Measurements from ENCODE around the gene FERMT1.
"Not testable (repeated sequence)": the region's sequence is repeated elsewhere in the genome, so short reads cannot be mapped to it uniquely, and the experiment has no call there.

Gene FERMT1

DNA sequence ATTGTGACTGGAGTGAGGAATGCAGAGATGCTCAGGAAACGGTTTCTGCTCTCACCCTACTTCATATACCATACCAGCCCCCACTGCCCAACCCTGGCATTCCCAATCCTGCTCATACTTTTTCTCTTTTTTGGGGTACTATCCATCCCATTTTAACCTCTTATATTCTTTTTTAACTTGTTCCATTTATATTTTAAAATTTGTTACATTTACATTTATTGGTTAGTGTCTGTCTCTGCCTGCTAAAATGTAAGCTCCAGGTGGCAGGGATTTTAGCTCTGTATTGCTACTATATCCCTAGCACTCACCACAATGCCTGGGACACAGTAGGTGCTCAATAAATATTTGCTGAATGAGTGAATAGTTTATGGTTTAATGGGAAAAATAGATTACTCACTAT is 8.1 kb downstream of the FERMT1 start:
- DNase-seq: no peak

DNA sequence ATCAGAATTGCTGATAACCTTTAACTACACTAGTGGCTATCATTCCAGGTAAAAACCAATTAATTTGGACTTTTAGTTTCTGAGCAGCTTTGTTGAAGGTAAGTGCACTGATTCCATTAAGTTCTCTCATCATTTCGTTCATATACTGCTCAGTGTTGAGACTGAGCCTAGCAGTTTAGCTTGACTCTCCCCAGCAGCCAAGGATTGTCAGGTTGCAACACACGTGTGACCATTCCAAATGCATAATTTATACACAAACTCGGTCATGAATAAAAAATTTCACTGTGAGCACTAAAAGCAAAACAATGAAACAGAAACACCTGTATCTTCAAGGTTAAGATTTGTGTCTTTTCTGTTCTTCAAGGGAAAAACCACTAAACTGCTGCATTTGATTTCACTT is 8.9 kb downstream of the FERMT1 start:
- no peak for DNase-seq

GRCh38 chr20:6112965-6113364 is 9.9 kb downstream of the FERMT1 start:
- DNase-seq: not testable (repeated sequence)

- DNase-seq: no peak
These were observed 14.5 kb downstream of the FERMT1 start for GRCh38 chr20:6108330-6108729.

- DNase-seq: no peak
These were observed 18.2 kb downstream of the FERMT1 start for GRCh38 chr20:6104493-6105188.

- no peak for DNase-seq
These were observed 19.5 kb downstream of the FERMT1 start for GRCh38 chr20:6103301-6103700.

- no peak for DNase-seq
These were observed 21.5 kb downstream of the FERMT1 start for GRCh38 chr20:6101346-6101745.

- DNase-seq: no peak
These were observed 22.6 kb downstream of the FERMT1 start for GRCh38 chr20:6100246-6100645.

DNA sequence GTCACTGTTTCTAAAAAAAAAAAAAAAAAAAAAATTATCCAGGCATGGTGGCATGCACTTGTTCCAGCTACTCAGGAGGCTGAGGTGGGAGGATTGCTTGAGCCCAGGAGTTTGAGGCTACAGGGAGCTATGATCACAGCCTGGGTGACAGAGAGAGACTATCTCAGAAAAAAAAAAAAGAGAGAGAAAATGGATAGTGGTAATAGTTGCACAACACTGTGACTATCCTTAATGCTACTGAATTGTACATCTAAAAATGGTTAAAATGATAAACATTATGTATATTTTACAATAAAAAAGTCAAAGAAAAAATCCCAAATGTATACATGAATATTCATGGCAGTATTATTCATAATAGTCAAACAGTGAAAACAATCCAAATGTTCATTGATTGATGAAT is 23.0 kb downstream of the FERMT1 start:
- DNase-seq: no peak

DNA sequence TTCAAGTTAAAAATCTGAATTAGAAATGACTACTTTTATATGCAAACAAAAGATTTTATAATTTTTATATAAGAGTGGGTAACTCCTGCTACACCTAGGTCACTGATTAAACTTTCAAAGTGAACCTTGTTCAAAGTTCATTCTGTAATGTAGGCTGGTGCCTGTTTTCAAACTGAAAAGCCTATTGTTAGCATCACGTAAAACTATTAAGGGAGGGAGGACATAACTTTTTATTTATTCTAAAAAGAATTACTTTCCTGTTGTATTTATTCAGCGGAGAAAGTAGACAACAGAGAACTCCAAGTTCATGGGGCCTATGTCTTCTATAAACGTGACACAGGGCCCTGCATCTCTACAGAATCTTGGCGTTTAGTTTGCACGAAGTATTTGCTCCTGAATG is 27.4 kb downstream of the FERMT1 start:
- DNase-seq: no peak

- DNase-seq: no peak
These were observed 28.3 kb downstream of the FERMT1 start for GRCh38 chr20:6094565-6094964.

DNA sequence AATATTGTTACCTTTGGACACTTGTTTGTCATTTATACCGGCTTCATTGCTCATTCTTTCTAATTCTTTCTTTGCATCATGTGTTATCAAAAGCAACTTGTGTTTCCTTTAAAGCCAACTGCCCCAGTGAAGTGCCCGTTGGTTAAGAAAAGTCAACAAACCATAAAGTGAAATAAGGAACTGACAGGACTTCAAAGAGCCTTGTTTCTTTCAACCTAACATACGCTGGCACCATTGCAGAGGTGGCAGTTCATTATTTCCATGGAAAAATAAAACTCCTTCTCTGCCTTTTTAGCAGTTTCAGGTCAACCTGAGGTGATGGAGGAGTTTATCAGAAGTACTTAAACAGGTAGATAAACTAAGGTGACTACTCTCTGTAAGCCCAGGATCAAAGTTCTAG is 28.8 kb downstream of the FERMT1 start:
- DNase-seq: no peak

DNA sequence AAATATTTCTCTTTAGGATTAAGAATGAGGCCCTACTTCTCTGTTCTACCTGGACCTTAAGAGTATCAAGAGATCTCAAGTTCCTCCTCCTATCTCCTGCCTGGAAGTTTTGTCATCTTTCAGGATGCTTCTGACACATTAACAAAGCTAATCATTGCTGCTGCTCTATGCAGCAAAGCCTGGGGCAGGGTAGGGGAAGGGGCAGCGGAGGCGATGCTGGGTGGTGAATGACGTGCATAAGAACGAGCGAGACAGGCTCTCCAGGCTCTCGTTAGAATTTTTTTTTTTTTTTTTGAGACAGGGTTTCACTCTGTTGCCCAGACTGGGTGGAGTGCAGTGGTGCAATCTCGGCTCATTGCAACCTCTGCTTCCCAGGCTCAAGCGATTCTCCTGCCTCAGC is 31.2 kb downstream of the FERMT1 start:
- DNase-seq: no peak

- DNase-seq: no peak
These were observed 36.0 kb downstream of the FERMT1 start for GRCh38 chr20:6086868-6087267.

- no peak for DNase-seq
These were observed 38.9 kb downstream of the FERMT1 start for GRCh38 chr20:6083926-6084325.

DNA sequence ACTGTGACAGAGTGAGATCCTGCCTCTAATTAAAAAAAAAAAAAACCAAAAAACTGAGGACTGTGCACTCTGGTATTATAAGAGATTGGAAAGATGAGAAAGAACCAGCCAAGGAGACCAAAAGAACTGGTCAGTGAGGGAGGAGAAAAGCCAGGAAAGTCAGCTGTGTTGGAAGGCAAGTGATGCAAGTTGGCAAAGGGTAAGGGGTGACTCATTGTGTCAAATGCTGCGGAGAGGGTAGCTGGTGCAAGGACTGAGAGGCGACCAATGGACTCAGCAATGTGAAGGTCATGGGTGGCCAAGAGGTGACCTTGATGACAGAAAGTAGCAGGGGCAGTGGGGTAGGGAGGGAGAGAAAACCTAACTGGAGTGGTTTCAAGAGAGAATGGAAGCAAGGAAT is 41.6 kb downstream of the FERMT1 start:
- DNase-seq: no peak

DNA sequence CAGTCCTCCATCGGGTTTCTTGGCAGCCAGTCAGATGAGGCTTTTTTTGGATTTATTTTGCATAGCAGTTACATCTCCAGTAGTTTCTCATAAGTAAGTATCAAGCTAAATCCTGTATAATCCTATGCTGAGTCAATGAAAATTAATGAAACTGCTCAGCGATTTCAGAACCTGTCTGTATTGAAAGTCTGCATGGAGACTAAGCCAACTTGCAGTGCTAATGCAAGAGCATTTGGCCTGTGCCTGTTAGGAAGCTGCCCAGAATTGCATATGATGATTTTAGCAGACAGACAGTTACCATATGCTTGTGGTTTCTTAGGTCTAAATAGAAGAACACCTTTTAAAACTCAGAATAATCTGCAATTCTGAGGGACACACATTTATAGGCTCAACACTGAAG is 43.8 kb downstream of the FERMT1 start:
- no peak for DNase-seq

DNA sequence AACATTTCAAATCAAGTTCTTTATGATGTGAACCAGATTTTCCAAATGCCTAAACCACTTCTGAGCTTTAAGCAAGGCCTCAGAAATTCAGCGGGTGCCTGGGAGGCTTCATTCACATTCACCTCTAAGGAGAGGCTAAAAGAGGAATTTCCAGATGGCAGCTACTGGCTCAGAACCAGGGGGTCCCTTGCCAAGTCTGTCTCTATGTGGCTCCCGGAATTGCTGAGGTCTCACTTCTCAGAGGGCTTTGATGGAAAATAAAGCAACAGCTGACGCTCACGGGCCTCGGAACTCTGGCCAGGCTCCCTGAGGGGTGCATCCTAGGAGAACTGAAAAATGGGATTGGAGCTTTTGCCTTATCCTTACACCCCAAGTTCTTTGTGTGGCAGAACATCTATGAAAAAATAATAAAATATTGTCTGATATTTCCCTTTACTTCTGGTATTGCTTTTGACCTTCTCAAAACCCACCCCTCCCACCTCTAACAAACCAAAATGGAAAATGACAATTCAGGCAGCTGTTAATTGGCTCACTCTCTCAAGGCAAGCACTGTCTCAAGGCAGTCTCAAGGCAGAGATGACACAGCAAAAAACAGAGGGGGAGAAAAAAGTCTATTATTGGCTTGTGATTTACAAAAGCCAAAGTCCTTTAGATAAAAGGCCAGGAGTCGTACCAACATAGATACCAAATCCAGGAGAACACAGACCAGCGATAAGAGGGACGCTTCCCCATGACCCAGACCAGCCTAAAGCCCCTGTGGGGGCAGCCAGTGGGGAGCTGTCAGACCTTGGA is 47.2 kb downstream of the FERMT1 start:
- DNase-seq: no peak

- DNase-seq: no peak
These were observed 48.0 kb downstream of the FERMT1 start for GRCh38 chr20:6074784-6075183.

GRCh38 chr20:6074145-6074561 is 48.7 kb downstream of the FERMT1 start:
- DNase-seq: no peak

DNA sequence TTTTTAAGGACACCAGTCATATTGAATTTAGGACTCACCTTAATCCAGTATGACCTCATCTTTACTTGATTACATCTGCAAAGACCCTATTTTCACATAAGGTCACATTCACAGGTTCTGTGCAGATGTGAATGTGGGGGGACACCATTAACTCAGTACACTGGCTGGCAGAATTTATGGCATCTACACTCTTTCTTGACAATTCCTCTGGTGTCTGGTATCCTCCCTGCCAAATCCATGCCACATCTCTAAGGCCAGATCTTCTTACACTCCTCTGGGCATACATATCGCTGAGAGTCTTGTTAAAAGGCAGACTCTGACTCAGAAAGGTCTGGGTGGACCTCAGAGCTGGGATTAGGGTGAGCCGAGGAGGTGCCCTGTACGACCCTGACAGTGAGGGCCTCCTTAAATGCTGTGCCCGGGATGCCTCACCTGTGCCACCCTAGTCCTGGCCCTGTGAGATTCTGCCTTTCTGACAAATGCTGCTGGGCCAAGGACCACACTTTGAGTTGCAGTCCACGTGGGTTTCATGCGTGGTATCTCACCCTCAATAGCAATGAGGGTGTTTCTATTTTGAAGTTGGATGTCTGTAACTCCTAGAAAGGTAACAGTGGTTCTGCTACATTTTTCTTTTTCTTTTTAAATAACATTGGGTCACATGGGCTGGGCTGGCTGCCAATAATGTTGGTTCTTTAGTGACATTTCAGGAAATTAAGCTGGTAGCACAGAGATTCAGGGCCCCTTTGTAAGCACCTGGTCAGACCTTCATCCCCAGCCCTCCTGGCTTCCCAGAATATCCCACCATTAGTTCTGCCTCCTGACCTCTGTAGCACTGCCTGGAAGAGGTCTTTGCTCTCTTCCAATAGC is 51.8 kb downstream of the FERMT1 start:
- DNase-seq: no peak

- no peak for DNase-seq
These were observed 53.2 kb downstream of the FERMT1 start for GRCh38 chr20:6069669-6070068.

GRCh38 chr20:6067763-6068318 is 55.0 kb downstream of the FERMT1 start:
- DNase-seq: no peak

Data from bone marrow (tissue), 2 donors.